Ovary (tissue), 3 donors: ENCODE data around the gene MED27.

Source experiments
- CTCF ChIP-seq, 3 donors: fragments of 450-650 bp in 2 of 3; fragments of 200-600 bp in 1 of 3; IDR thresholded peaks; one replicate each; pipeline versions ENCODE4 v1.5.1 to v1.8.0; 2016 to 2022; ENCODE audit warnings: antibody characterized with exemption in 3 of 3, mild to moderate bottlenecking in 1 of 3
- POLR2A ChIP-seq: fragments of 450-650 bp; IDR thresholded peaks from one replicate; pipeline ENCODE4 v1.6.1; 2017; ENCODE audit warnings: antibody characterized with exemption, mild to moderate bottlenecking, moderate library complexity
- donor health status: DM: no; HTN: no; CAD: no.

GRCh38 chr9:131823701-131824146 lies 255.9 kb downstream of the MED27 start:
- TF ChIP-seq CTCF (IDR thresholded peaks at IDR 0.05) (no peak), POLR2A (no peak)
